ENCODE results near the gene PPP1R13B.

DNA sequence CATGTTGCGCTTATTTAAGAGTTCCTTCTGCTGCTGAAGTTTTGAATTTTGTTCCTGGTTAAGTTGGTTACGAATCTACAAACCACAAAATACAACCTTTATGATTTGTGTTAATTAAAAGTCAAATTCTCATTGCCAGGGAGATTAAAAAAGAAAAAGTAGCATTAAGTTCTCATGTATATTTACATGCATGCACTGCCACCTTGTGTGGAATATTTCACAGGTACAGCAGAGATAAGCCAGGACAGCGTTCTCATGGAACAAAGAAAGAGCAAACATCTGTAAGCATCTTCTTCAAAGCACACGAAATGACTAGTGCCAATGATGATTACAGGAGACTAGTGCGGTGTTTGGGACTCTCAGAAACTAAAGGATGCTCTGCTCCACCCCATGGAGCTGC lies 97.5 kb downstream of the PPP1R13B start:
- TF ChIP-seq, protein P1, sequence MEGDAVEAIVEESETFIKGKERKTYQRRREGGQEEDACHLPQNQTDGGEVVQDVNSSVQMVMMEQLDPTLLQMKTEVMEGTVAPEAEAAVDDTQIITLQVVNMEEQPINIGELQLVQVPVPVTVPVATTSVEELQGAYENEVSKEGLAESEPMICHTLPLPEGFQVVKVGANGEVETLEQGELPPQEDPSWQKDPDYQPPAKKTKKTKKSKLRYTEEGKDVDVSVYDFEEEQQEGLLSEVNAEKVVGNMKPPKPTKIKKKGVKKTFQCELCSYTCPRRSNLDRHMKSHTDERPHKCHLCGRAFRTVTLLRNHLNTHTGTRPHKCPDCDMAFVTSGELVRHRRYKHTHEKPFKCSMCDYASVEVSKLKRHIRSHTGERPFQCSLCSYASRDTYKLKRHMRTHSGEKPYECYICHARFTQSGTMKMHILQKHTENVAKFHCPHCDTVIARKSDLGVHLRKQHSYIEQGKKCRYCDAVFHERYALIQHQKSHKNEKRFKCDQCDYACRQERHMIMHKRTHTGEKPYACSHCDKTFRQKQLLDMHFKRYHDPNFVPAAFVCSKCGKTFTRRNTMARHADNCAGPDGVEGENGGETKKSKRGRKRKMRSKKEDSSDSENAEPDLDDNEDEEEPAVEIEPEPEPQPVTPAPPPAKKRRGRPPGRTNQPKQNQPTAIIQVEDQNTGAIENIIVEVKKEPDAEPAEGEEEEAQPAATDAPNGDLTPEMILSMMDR (IDR thresholded peaks at IDR 0.05 in 2 of 3, conservative IDR thresholded peaks at IDR 0.05 in 1 of 3; ENCODE audit: borderline replicate concordance in 1 of 3, insufficient read depth in 1 of 3, low read depth in 2 of 3, low read length in 2 of 3), result peak in 1 of 3 experiments; percentile 9; a peak in 1 of 6 replicates
- TF ChIP-seq EZH2phosphoT487 (IDR thresholded peaks at IDR 0.05; ENCODE audit: borderline replicate concordance) (no peak), EZH2 (IDR thresholded peaks at IDR 0.05) (no peak), POLR2A (IDR thresholded peaks at IDR 0.05; ENCODE audit: borderline replicate concordance, extremely low read depth, insufficient read depth, insufficient read length) (no peak), CEBPB (IDR thresholded peaks at IDR 0.05; ENCODE audit: low read depth) (no peak)
- TF ChIP-seq, protein P2, sequence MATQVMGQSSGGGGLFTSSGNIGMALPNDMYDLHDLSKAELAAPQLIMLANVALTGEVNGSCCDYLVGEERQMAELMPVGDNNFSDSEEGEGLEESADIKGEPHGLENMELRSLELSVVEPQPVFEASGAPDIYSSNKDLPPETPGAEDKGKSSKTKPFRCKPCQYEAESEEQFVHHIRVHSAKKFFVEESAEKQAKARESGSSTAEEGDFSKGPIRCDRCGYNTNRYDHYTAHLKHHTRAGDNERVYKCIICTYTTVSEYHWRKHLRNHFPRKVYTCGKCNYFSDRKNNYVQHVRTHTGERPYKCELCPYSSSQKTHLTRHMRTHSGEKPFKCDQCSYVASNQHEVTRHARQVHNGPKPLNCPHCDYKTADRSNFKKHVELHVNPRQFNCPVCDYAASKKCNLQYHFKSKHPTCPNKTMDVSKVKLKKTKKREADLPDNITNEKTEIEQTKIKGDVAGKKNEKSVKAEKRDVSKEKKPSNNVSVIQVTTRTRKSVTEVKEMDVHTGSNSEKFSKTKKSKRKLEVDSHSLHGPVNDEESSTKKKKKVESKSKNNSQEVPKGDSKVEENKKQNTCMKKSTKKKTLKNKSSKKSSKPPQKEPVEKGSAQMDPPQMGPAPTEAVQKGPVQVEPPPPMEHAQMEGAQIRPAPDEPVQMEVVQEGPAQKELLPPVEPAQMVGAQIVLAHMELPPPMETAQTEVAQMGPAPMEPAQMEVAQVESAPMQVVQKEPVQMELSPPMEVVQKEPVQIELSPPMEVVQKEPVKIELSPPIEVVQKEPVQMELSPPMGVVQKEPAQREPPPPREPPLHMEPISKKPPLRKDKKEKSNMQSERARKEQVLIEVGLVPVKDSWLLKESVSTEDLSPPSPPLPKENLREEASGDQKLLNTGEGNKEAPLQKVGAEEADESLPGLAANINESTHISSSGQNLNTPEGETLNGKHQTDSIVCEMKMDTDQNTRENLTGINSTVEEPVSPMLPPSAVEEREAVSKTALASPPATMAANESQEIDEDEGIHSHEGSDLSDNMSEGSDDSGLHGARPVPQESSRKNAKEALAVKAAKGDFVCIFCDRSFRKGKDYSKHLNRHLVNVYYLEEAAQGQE (IDR thresholded peaks at IDR 0.05; ENCODE audit: low read depth), result no peak
